Measurements from ENCODE around the gene KIDINS220.

DNA sequence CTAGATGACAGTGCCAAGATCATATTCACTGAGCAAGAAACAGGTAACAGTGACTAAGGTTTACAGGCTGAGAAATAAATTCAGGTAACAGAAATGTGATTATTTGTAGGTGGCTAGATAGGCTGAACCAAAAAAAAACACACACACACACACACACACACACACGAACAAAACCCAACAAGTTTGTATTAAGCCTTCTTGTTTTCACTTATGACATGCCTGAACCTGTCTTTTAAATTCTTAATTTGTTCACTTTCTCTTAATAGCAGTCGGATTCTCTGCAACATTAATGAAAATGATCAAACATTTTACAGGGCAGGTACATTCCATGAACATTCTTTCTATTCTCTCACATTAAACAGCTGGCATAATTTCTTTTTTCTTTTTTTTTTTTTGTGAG, 18.8 kb upstream of the KIDINS220 start:
- TF ChIP-seq, protein P1, sequence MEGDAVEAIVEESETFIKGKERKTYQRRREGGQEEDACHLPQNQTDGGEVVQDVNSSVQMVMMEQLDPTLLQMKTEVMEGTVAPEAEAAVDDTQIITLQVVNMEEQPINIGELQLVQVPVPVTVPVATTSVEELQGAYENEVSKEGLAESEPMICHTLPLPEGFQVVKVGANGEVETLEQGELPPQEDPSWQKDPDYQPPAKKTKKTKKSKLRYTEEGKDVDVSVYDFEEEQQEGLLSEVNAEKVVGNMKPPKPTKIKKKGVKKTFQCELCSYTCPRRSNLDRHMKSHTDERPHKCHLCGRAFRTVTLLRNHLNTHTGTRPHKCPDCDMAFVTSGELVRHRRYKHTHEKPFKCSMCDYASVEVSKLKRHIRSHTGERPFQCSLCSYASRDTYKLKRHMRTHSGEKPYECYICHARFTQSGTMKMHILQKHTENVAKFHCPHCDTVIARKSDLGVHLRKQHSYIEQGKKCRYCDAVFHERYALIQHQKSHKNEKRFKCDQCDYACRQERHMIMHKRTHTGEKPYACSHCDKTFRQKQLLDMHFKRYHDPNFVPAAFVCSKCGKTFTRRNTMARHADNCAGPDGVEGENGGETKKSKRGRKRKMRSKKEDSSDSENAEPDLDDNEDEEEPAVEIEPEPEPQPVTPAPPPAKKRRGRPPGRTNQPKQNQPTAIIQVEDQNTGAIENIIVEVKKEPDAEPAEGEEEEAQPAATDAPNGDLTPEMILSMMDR (IDR thresholded peaks at IDR 0.05) = no peak
- TF ChIP-seq POLR2A (IDR thresholded peaks at IDR 0.05) = no peak

All from right lobe of liver (tissue), 4 donors.